Measurements from ENCODE around the gene EDN2.

The EDN2 gene

GRCh38 chr1:41508290-41508689 is 23.8 kb upstream of the EDN2 start:
- no peak overlapping the region for H3K27ac ChIP-seq (ENCODE audit: low read length)
- H3K79me2 ChIP-seq (ENCODE audit: low read length): no peaks in the 10 kb centered on the region
- no peak overlapping the region for H3K4me3 ChIP-seq (ENCODE audit: low read length)
- H3K36me3 ChIP-seq (replicated peaks; ENCODE audit: insufficient read depth, low read length): no peaks in the 10 kb centered on the region
- no peak overlapping the region for H3K4me2 ChIP-seq (ENCODE audit: low read depth, low read length)
- DNase-seq: no peak
- H2AFZ ChIP-seq (ENCODE audit: low read length): no peak overlapping the region
- H3K4me1 ChIP-seq (ENCODE audit: low read length): peaks cover 17% of the 10 kb centered on the region
- H3K9ac ChIP-seq (ENCODE audit: low read length): no peak overlapping the region
- H3K9me3 ChIP-seq (replicated peaks; ENCODE audit: insufficient read depth, low read length): no peaks in the 10 kb centered on the region
- TF ChIP-seq EZH2phosphoT487 (IDR thresholded peaks at IDR 0.05; ENCODE audit: low read length) (no peak), CTCF (IDR thresholded peaks at IDR 0.05; ENCODE audit: low read length) (no peak), EZH2 (optimal IDR thresholded peaks at IDR 0.05; ENCODE audit: low read depth, low read length) (no peak)
- H3F3A ChIP-seq (ENCODE audit: insufficient read depth, low read length): 0 out of 2 replicates have a peak, but pooled peaks cover 6% of the 10 kb centered on the region
- H3K9me2 ChIP-seq (replicated peaks; ENCODE audit: insufficient read depth, low read length): no peaks in the 10 kb centered on the region
- H4K20me1 ChIP-seq (ENCODE audit: insufficient read depth, low read length): no peaks in the 10 kb centered on the region
- H3K27me3 ChIP-seq (replicated peaks; ENCODE audit: insufficient read depth, low read length): no peaks in the 10 kb centered on the region

- H3K9ac ChIP-seq (ENCODE audit: low read length): no peak overlapping the region
- no peaks in the 10 kb centered on the region for H3K36me3 ChIP-seq (replicated peaks; ENCODE audit: insufficient read depth, low read length)
- no peak overlapping the region for H3K4me2 ChIP-seq (ENCODE audit: low read depth, low read length)
- H4K20me1 ChIP-seq (ENCODE audit: insufficient read depth, low read length): no peaks in the 10 kb centered on the region
- TF ChIP-seq CTCF (IDR thresholded peaks at IDR 0.05; ENCODE audit: low read length): no peak
- no peak for TF ChIP-seq EZH2phosphoT487 (IDR thresholded peaks at IDR 0.05; ENCODE audit: low read length)
- TF ChIP-seq EZH2 (optimal IDR thresholded peaks at IDR 0.05; ENCODE audit: low read depth, low read length): no peak
- no peaks in the 10 kb centered on the region for H3K27me3 ChIP-seq (replicated peaks; ENCODE audit: insufficient read depth, low read length)
- no peaks in the 10 kb centered on the region for H3K9me2 ChIP-seq (replicated peaks; ENCODE audit: insufficient read depth, low read length)
- no peak for DNase-seq
- H3K9me3 ChIP-seq (replicated peaks; ENCODE audit: insufficient read depth, low read length): no peaks in the 10 kb centered on the region
- H3K27ac ChIP-seq (ENCODE audit: low read length): no peak overlapping the region
- H2AFZ ChIP-seq (ENCODE audit: low read length): no peak overlapping the region
- 0 out of 2 replicates have a peak, but pooled peaks cover 6% of the 10 kb centered on the region for H3F3A ChIP-seq (ENCODE audit: insufficient read depth, low read length)
- H3K4me1 ChIP-seq (ENCODE audit: low read length): peaks cover 18% of the 10 kb centered on the region
- no peaks in the 10 kb centered on the region for H3K79me2 ChIP-seq (ENCODE audit: low read length)
- H3K4me3 ChIP-seq (ENCODE audit: low read length): no peak overlapping the region
Observed at GRCh38 chr1:41507836-41508235, 23.4 kb upstream of the EDN2 start.

GRCh38 chr1:41507110-41507720 is 22.7 kb upstream of the EDN2 start:
- H3K9me2 ChIP-seq (replicated peaks; ENCODE audit: insufficient read depth, low read length): no peaks in the 10 kb centered on the region
- no peak overlapping the region for H2AFZ ChIP-seq (ENCODE audit: low read length)
- H3K36me3 ChIP-seq (replicated peaks; ENCODE audit: insufficient read depth, low read length): no peaks in the 10 kb centered on the region
- H3F3A ChIP-seq (ENCODE audit: insufficient read depth, low read length): 0 out of 2 replicates have a peak, but pooled peaks cover 6% of the 10 kb centered on the region
- no peak overlapping the region for H3K27ac ChIP-seq (ENCODE audit: low read length)
- no peak overlapping the region for H3K4me3 ChIP-seq (ENCODE audit: low read length)
- H3K9me3 ChIP-seq (replicated peaks; ENCODE audit: insufficient read depth, low read length): no peaks in the 10 kb centered on the region
- peaks cover 18% of the 10 kb centered on the region for H3K4me1 ChIP-seq (ENCODE audit: low read length)
- H3K79me2 ChIP-seq (ENCODE audit: low read length): no peaks in the 10 kb centered on the region
- no peak overlapping the region for H3K4me2 ChIP-seq (ENCODE audit: low read depth, low read length)
- no peak for DNase-seq
- H3K27me3 ChIP-seq (replicated peaks; ENCODE audit: insufficient read depth, low read length): no peaks in the 10 kb centered on the region
- no peaks in the 10 kb centered on the region for H4K20me1 ChIP-seq (ENCODE audit: insufficient read depth, low read length)
- TF ChIP-seq CTCF (IDR thresholded peaks at IDR 0.05; ENCODE audit: low read length) (no peak), EZH2 (optimal IDR thresholded peaks at IDR 0.05; ENCODE audit: low read depth, low read length) (no peak), EZH2phosphoT487 (IDR thresholded peaks at IDR 0.05; ENCODE audit: low read length) (no peak)
- H3K9ac ChIP-seq (ENCODE audit: low read length): no peak overlapping the region
